Measurements from ENCODE around the gene ARL6IP5. TPM values are rescaled to one million over a fixed set of nuclear protein-coding genes. Genes with fewer than 3 reads are reported as not detected.

Gene ARL6IP5
- total RNA-seq, 1 experiment from 2014 or later, result 41.5 TPM

DNA sequence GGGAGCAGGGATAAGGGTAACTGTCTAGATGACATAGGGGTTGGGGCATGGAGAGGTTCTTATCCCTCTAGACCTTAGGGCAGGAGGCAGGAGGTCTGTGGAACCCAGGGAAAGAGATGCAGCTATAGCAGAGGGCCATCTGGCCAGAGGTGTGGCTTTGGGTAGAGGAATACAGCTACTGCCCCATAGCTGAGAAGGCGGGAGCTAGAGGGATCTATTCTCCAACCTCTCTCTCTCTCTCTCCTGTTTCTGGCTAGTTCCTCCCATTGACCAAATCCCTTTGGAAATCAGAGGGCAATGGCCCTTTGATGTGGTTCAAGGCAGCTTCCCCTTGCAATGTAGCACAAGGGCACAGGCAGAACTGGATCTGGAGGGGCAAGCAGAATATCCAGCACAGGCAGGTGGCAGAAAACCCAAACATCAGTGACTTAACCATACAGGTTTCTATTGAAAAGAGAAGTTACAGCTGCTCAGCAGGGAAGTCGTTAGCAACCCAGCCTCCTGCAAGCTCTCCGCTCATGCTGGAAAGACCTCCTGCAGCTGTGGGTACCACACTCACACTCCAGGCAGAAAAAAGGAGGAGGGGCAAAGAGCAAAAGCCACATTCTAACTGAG is 60.0 kb downstream of the ARL6IP5 start:
- no TSS peak for BruUV-seq (replicated peaks)
- in situ Hi-C loops (cut with HindIII; ENCODE audit: low pct_unique_long_range_greater_than_20kb, low sequenced_read_pairs), result no loop called here
- no peak for TF ChIP-seq POLR2AphosphoS5 (IDR thresholded peaks at IDR 0.05; ENCODE audit: low read depth, low read length)
- no peak for TF ChIP-seq REST (IDR thresholded peaks at IDR 0.05; ENCODE audit: insufficient read depth in 1 of 2, low read depth in 2 of 2, low read length in 1 of 2)
- no peak for TF ChIP-seq CTCF (IDR thresholded peaks at IDR 0.05)
- no peak for TF ChIP-seq SIN3A (IDR thresholded peaks at IDR 0.05; ENCODE audit: borderline replicate concordance, insufficient read depth, low read depth, low read length)
- TF ChIP-seq TCF7L2 (IDR thresholded peaks at IDR 0.05; ENCODE audit: low read depth, low read length), result no peak
- intact Hi-C loops (cut with micrococcal nuclease; ENCODE audit: unreplicated experiment), result no loop called here
- no peaks in the 10 kb centered on the region for H3K9me3 ChIP-seq (ENCODE audit: control insufficient read depth, insufficient read depth, low read depth, low read length)
- no peaks in the 10 kb centered on the region for H3K27me3 ChIP-seq (ENCODE audit: control insufficient read depth, insufficient read depth, low read length)
- CTCF ChIA-PET, result no interaction called here
- H3K4me3 ChIP-seq (ENCODE audit: low read depth in 2 of 2, low read length in 2 of 2), result no peak overlapping the region
- H3K27ac ChIP-seq (ENCODE audit: low read length), result no peak overlapping the region
- no peaks in the 10 kb centered on the region for H3K36me3 ChIP-seq (ENCODE audit: control insufficient read depth, insufficient read depth, low read length)
- DNase-seq (ENCODE audit: low read depth, low spot score) (no peak), ATAC-seq (no peak)
- POLR2A ChIA-PET, result no interaction called here
- H3K4me1 ChIP-seq (ENCODE audit: control insufficient read depth, insufficient read depth, low read length), result no peaks in the 10 kb centered on the region

GRCh38 chr3:69145688-69146087 is 61.0 kb downstream of the ARL6IP5 start:
- H3K4me3 ChIP-seq (ENCODE audit: low read depth in 2 of 2, low read length in 2 of 2), result no peak overlapping the region
- no TSS peak for BruUV-seq (replicated peaks)
- ChIA-PET POLR2A (no interaction called here), CTCF (no interaction called here)
- no peak overlapping the region for H3K27ac ChIP-seq (ENCODE audit: low read length)
- in situ Hi-C loops (cut with HindIII; ENCODE audit: low pct_unique_long_range_greater_than_20kb, low sequenced_read_pairs) (no loop called here), intact Hi-C loops (cut with micrococcal nuclease; ENCODE audit: unreplicated experiment) (no loop called here)
- H3K36me3 ChIP-seq (ENCODE audit: control insufficient read depth, insufficient read depth, low read length), result no peaks in the 10 kb centered on the region
- DNase-seq (ENCODE audit: low read depth, low spot score) (no peak), ATAC-seq (no peak)
- no peaks in the 10 kb centered on the region for H3K27me3 ChIP-seq (ENCODE audit: control insufficient read depth, insufficient read depth, low read length)
- H3K9me3 ChIP-seq (ENCODE audit: control insufficient read depth, insufficient read depth, low read depth, low read length), result no peaks in the 10 kb centered on the region
- no peaks in the 10 kb centered on the region for H3K4me1 ChIP-seq (ENCODE audit: control insufficient read depth, insufficient read depth, low read length)
- TF ChIP-seq REST (IDR thresholded peaks at IDR 0.05; ENCODE audit: insufficient read depth in 1 of 2, low read depth in 2 of 2, low read length in 1 of 2) (no peak), SIN3A (IDR thresholded peaks at IDR 0.05; ENCODE audit: borderline replicate concordance, insufficient read depth, low read depth, low read length) (no peak), POLR2AphosphoS5 (IDR thresholded peaks at IDR 0.05; ENCODE audit: low read depth, low read length) (no peak), TCF7L2 (IDR thresholded peaks at IDR 0.05; ENCODE audit: low read depth, low read length) (no peak), CTCF (IDR thresholded peaks at IDR 0.05) (no peak)

Data from Panc1 (cell line).